Measurements from ENCODE around the gene UBE4B. TPM values are rescaled to one million over a fixed set of nuclear protein-coding genes. Genes with fewer than 3 reads are reported as not detected.

Gene UBE4B
- total RNA-seq, 1 donor from 2014 or later, result 39.3 TPM

DNA sequence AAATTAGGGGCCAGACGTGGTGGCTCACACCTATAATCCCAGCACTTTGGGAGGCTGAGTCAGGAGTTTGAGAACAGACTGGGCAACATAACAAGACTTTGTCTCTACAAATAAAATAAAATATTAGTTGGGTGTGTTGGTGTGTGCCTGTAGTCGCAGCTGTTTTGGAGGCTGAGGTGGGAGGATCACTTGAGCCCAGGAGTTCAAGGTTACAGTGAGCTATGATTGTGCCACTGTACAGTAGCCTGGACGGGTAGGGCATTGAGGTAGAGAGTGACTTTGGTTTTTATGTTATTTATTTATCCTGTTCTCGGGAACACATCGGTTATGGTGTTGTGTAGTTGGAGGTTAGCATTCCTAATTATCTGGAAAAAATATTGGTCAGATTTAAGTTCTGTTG lies 197.1 kb downstream of the UBE4B start:
- TF ChIP-seq, protein P1, sequence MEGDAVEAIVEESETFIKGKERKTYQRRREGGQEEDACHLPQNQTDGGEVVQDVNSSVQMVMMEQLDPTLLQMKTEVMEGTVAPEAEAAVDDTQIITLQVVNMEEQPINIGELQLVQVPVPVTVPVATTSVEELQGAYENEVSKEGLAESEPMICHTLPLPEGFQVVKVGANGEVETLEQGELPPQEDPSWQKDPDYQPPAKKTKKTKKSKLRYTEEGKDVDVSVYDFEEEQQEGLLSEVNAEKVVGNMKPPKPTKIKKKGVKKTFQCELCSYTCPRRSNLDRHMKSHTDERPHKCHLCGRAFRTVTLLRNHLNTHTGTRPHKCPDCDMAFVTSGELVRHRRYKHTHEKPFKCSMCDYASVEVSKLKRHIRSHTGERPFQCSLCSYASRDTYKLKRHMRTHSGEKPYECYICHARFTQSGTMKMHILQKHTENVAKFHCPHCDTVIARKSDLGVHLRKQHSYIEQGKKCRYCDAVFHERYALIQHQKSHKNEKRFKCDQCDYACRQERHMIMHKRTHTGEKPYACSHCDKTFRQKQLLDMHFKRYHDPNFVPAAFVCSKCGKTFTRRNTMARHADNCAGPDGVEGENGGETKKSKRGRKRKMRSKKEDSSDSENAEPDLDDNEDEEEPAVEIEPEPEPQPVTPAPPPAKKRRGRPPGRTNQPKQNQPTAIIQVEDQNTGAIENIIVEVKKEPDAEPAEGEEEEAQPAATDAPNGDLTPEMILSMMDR (conservative IDR thresholded peaks at IDR 0.05; ENCODE audit: low read depth, low read length), result no peak
- DNase-seq (ENCODE audit: low read depth), result no peak
- H3K4me3 ChIP-seq (ENCODE audit: low read depth, low read length), result no peak overlapping the region

Other genes starting within 250 kb of the UBE4B start
- gene CLSTN1, start 209.0 kb upstream of the UBE4B start, total RNA-seq, result 79.7 and 87.5 TPM in 2 replicates
- gene CTNNBIP1, start 122.7 kb upstream of the UBE4B start, total RNA-seq, result 25.5 and 26.8 TPM in 2 replicates
- gene LZIC, start 89.6 kb upstream of the UBE4B start, total RNA-seq, result 20.6 and 23.3 TPM in 2 replicates
- gene NMNAT1, start 89.5 kb upstream of the UBE4B start, total RNA-seq, result 2.2 and 5.6 TPM in 2 replicates
- gene RBP7, start 35.7 kb upstream of the UBE4B start, total RNA-seq, result 11.8 and 24.3 TPM in 2 replicates
- gene KIF1B, start 177.6 kb downstream of the UBE4B start, total RNA-seq, result 16.6 and 20.9 TPM in 2 replicates

Measured in epithelial cell of proximal tubule (primary cell).